HEK293 (cell line): Measurements from ENCODE around the gene ECSIT.
A peak's percentile ranks its signal among the peaks of the same experiment; 100 is the strongest.

Experiments
- CTCF ChIA-PET: fragments of 350-600 bp; formaldehyde crosslinking; extraction: SDS; loops from one replicate; lab custom pipeline; 2021; ENCODE audit warnings: antibody characterized with exemption; lab: Yijun Ruan, JAX
- POLR2A ChIA-PET: fragments of 300-600 bp; formaldehyde crosslinking; extraction: SDS; loops from one replicate; lab custom pipeline; 2020; ENCODE audit warnings: antibody characterized with exemption, inconsistent platforms; lab: Yijun Ruan, JAX
- H3K27ac ChIP-seq: fragments of 200-500 bp; sonication (Bioruptor generic); 2 replicates; pipeline ENCODE4 v1.5.1; 2014; ENCODE audit warnings: low read depth, low read length, control low read depth, inconsistent platforms; ENCODE audit errors: extremely low read depth
- H3K36me3 ChIP-seq, 2 experiments: fragments of 200-500 bp in 1 of 2; sonication (Bioruptor generic) in 1 of 2; 1 replicate in 1 of 2; 2 replicates in 1 of 2; pipeline ENCODE4 v1.5.1; 2014 to 2017; ENCODE audit warnings: inconsistent platforms in 2 of 2, low read length in 2 of 2; ENCODE audit not compliant: control insufficient read depth in 2 of 2, insufficient read depth in 1 of 2
- H3K4me1 ChIP-seq: fragments of 200-500 bp; sonication (Bioruptor generic); 2 replicates; pipeline ENCODE4 v1.5.1; 2014; ENCODE audit warnings: mild to moderate bottlenecking, low read length, inconsistent platforms; ENCODE audit not compliant: control insufficient read depth, insufficient read depth
- H3K4me3 ChIP-seq: 2 replicates; pipeline ENCODE4 v1.5.1; 2011; ENCODE audit warnings: low read depth, mild to moderate bottlenecking, control low read depth, low read length, moderate library complexity
- H3K9me3 ChIP-seq: fragments of 200-500 bp; sonication (Bioruptor generic); 2 replicates; pipeline ENCODE4 v1.5.1; 2014; ENCODE audit warnings: low read depth, low read length, inconsistent platforms; ENCODE audit not compliant: control insufficient read depth, insufficient read depth
- HIC1 ChIP-seq: fragments of 450-650 bp; formaldehyde crosslinking; IDR thresholded peaks from 2 replicates; pipeline ENCODE4 v1.5.1; 2016; ENCODE audit warnings: missing biosample characterization, missing genetic modification characterization
- KLF1 ChIP-seq: fragments of 450-650 bp; formaldehyde crosslinking; IDR thresholded peaks from 2 replicates; pipeline ENCODE4 v1.5.1; 2016; ENCODE audit warnings: missing biosample characterization, missing genetic modification characterization
- PRDM6 ChIP-seq: fragments of 450-650 bp; formaldehyde crosslinking; IDR thresholded peaks from 2 replicates; pipeline ENCODE4 v1.5.1; 2017; ENCODE audit warnings: missing biosample characterization, missing genetic modification characterization
- SALL2 ChIP-seq: fragments of 450-650 bp; formaldehyde crosslinking; IDR thresholded peaks from 2 replicates; pipeline ENCODE4 v1.5.0; 2017; ENCODE audit warnings: missing biosample characterization, mild to moderate bottlenecking, missing genetic modification characterization, borderline replicate concordance
- YY1 ChIP-seq: fragments of 450-650 bp; formaldehyde crosslinking; IDR thresholded peaks from 2 replicates; pipeline ENCODE4 v1.5.1; 2018; ENCODE audit warnings: missing biosample characterization, missing genetic modification characterization
- ZBTB11 ChIP-seq: fragments of 450-650 bp; formaldehyde crosslinking; conservative IDR thresholded peaks from 2 replicates; pipeline ENCODE4 v1.5.1; 2016; ENCODE audit warnings: low read depth, missing biosample characterization, missing genetic modification characterization
- ZNF140 ChIP-seq: fragments of 450-650 bp; formaldehyde crosslinking; IDR thresholded peaks from 2 replicates; pipeline ENCODE4 v1.5.1; 2016; ENCODE audit warnings: missing biosample characterization, missing genetic modification characterization
- ZNF266 ChIP-seq: fragments of 450-650 bp; formaldehyde crosslinking; IDR thresholded peaks from 2 replicates; pipeline ENCODE4 v1.5.1; 2016; ENCODE audit warnings: missing biosample characterization, missing genetic modification characterization, low read depth
- ZNF488 ChIP-seq: fragments of 450-650 bp; formaldehyde crosslinking; IDR thresholded peaks from 2 replicates; pipeline ENCODE4 v1.5.1; 2016; ENCODE audit warnings: missing biosample characterization, missing genetic modification characterization
- ZNF600 ChIP-seq: fragments of 450-650 bp; formaldehyde crosslinking; IDR thresholded peaks from 2 replicates; pipeline ENCODE4 v1.5.1; 2016; ENCODE audit warnings: missing biosample characterization, missing genetic modification characterization
- ZNF624 ChIP-seq: fragments of 450-650 bp; formaldehyde crosslinking; IDR thresholded peaks from 2 replicates; pipeline ENCODE4 v1.5.1; 2017; ENCODE audit warnings: missing biosample characterization, missing genetic modification characterization
- ZSCAN30 ChIP-seq: fragments of 450-650 bp; IDR thresholded peaks from 2 replicates; pipeline ENCODE4 v1.5.1; 2018; ENCODE audit warnings: missing biosample characterization, mild to moderate bottlenecking, missing genetic modification characterization, moderate library complexity

Gene ECSIT

GRCh38 chr19:11550265-11550664 is 21.3 kb upstream of the ECSIT start:
- H3K4me3 ChIP-seq: no peak overlapping the region
- peaks cover 0 to 31% of the 10 kb centered on the region in 2 experiments; a peak in 2 of 3 replicates for H3K36me3 ChIP-seq
- no peaks in the 10 kb centered on the region for H3K4me1 ChIP-seq
- TF ChIP-seq ZNF624 (tag by site-specific recombination) (no peak), ZBTB11 (tag by site-specific recombination) (no peak), KLF1 (no peak), ZNF600 (0 out of 2 replicates have a peak, but pooled peaks have one; percentile 15), YY1 (tag by site-specific recombination) (no peak), ZSCAN30 (no peak)
- TF ChIP-seq, all 188 proteins: peak for 1
- ChIA-PET CTCF (interaction anchor here (0.9 kb wide), 1 partner anchor 14 kb away, joined by 4 read pairs; no protein-coding TSS in a partner anchor), POLR2A (interaction anchor here (0.7 kb wide), 1 partner anchor 11 kb away, joined by 3 read pairs; no protein-coding TSS in a partner anchor)
- Histone ChIP-seq H3K27ac (no peak overlapping the region), H3K9me3 (no peaks in the 10 kb centered on the region)

- H3K36me3 ChIP-seq: peaks cover 0 to 26% of the 10 kb centered on the region in 2 experiments; a peak in 2 of 3 replicates
- H3K27ac ChIP-seq: no peak overlapping the region
- POLR2A ChIA-PET: interaction anchor here (1.6 kb wide), 1 partner anchor 9 kb away, joined by 6 read pairs; the partner anchor contains the start of gene ELOF1
- peak; percentile 45; the same call in 1 of the 2 replicates for TF ChIP-seq HIC1 (tag by site-specific recombination)
- TF ChIP-seq ZNF488 (tag by site-specific recombination): no peak
- CTCF ChIA-PET: interaction anchor here (0.5 kb wide), 1 partner anchor 11 kb away, joined by 3 read pairs; no protein-coding TSS in a partner anchor
- no peaks in the 10 kb centered on the region for H3K4me1 ChIP-seq
- no peak overlapping the region for H3K4me3 ChIP-seq
- no peaks in the 10 kb centered on the region for H3K9me3 ChIP-seq
Measured at GRCh38 chr19:11549386-11549953, 20.5 kb upstream of the ECSIT start.

- H3K4me1 ChIP-seq: no peaks in the 10 kb centered on the region
- ChIA-PET POLR2A (interaction anchor here (0.5 to 2.6 kb wide), 3 partner anchors 10 to 21 kb away, joined by 3 to 9 read pairs (median 6); partner anchors contain the start of gene ELOF1), CTCF (no interaction called here)
- H3K27ac ChIP-seq: no peak overlapping the region
- no peak for TF ChIP-seq SALL2 (tag by site-specific recombination)
- no peak for TF ChIP-seq ZNF266 (tag by site-specific recombination)
- no peak for TF ChIP-seq ZNF140 (tag by site-specific recombination)
- TF ChIP-seq PRDM6 (tag by site-specific recombination): no peak
- H3K4me3 ChIP-seq: no peak overlapping the region
- H3K36me3 ChIP-seq: peaks cover 0 to 12% of the 10 kb centered on the region in 2 experiments; a peak in 2 of 3 replicates
- H3K9me3 ChIP-seq: no peaks in the 10 kb centered on the region
Measured at GRCh38 chr19:11547929-11548700, 19.2 kb upstream of the ECSIT start.
